NOMO-1 treated with DMSO at 0.1 percent for 48 hours (cell line): ENCODE measurements around the gene BTBD9.

Source experiments
- DNase-seq: peaks from one replicate; lab custom pipeline; 2025; ENCODE audit not compliant: unreplicated experiment; lab: John Stamatoyannopoulos, UW

The BTBD9 gene

GRCh38 chr6:38153076-38153797 is 486.5 kb downstream of the BTBD9 start:
- DNase-seq, result no peak

DNA sequence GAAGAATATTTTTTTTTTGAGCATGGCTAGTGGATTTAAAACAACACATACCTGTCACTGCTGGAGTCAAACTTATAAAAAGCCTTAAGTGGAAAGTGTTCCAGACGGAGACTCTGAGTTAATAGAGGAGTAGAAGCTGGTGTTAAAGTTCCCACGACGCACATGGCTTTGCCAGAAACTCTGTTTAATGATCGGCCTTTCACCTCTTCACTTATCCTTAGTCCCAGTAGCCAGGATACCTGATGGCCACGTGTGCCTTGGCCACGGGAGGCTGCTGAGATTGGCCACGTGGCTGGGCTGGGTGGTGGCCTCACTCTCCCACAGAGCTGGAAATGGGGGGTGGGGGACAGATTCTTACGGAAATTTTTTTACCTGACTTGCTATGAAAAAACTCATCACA is 487.1 kb downstream of the BTBD9 start:
- no peak for DNase-seq

GRCh38 chr6:38151580-38152500 is 487.9 kb downstream of the BTBD9 start:
- no peak for DNase-seq

- DNase-seq, result no peak
Measured at GRCh38 chr6:38150681-38151296, 488.9 kb downstream of the BTBD9 start.

GRCh38 chr6:38150021-38150420 is 489.7 kb downstream of the BTBD9 start:
- DNase-seq, result no peak

DNA sequence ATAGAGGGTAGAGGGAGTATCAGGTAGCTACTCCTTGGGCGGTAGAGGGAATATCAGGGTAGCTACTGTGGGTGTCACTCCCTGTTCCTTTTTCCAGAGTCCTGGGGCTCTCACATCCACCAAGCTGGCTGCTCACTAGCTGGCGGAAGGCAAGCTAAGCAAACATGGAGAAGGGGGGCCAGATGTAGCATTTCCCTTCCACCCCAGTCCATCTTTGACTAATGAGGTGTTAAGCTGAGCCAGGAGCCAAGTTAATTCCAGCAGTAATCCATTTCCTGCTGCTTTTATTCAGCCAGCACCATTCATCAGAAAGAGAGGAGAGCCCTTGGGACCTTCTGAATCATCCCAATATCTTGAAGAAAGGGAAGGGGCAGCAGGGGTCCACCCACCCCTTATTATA is 490.2 kb downstream of the BTBD9 start:
- no peak for DNase-seq

GRCh38 chr6:38148606-38149005 is 491.1 kb downstream of the BTBD9 start:
- DNase-seq, result no peak

DNA sequence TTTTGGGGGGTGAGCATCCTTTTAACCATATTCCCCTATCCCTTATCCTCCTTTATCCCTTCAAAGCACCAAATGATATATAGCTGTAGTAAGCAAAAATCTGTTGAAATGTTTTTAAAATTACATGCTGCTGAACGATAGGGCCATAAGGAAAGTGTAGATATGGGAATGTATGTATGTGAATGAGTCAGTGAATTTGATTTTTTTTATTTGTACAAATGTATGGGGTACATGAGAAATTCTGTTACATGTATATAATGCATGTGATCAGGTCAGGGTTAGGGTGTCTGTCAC is 493.0 kb downstream of the BTBD9 start:
- DNase-seq, result no peak

- no peak for DNase-seq
Measured at GRCh38 chr6:38146021-38146733, 493.6 kb downstream of the BTBD9 start.

DNA sequence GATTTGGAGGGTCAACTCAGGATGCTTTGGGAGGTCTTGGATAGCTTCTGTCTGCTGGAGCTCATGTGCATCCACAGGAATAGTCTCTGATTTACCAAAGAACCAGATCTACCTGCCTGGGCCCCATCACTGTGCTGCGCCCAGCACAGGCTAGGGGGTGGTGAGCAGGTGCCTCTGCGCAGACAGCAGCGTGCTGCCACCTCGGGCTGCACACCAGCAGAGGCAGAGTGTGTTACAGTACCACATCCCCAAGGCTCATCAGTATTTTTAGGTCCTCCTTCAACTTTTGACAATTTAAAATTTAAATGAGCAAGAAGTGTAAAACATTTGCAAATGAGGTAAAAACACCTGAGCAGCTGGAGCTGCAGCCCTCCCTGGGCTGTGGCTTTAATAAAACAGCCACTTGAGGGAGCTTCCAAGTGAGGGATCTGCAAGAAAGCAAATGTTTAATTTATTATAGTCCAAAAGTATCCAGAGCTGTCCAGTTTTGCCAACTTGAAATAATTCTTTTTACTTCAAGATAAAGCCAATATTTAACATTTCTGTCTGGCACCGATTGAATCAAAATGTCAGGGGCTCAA is 495.3 kb downstream of the BTBD9 start:
- no peak for DNase-seq

GRCh38 chr6:38143191-38144150 is 496.3 kb downstream of the BTBD9 start:
- DNase-seq, result no peak

- no peak for DNase-seq
Measured at GRCh38 chr6:38142178-38142902, 497.4 kb downstream of the BTBD9 start.

GRCh38 chr6:38141716-38142115 is 498.0 kb downstream of the BTBD9 start:
- DNase-seq, result no peak

DNA sequence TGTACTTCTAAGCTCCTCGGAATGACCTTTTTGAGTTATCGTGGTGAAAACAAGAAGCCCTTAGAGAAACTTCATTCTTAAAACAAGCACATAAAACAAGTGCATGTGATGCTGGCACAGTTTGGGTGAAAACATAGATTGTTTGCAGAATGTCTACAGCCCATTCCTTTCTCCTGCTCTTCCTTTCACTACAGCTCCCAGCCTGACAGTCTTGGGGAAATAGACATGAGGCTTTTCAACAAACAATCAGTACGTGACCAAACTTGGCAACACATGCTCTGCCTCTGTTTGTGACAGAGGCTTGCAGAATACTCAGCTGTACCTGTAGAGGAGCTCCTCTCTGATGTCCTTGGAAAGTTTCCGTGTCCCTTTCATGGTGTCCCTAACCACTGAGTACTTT is 498.6 kb downstream of the BTBD9 start:
- DNase-seq, result no peak

GRCh38 chr6:38138374-38138773 is 501.4 kb downstream of the BTBD9 start:
- no peak for DNase-seq

DNA sequence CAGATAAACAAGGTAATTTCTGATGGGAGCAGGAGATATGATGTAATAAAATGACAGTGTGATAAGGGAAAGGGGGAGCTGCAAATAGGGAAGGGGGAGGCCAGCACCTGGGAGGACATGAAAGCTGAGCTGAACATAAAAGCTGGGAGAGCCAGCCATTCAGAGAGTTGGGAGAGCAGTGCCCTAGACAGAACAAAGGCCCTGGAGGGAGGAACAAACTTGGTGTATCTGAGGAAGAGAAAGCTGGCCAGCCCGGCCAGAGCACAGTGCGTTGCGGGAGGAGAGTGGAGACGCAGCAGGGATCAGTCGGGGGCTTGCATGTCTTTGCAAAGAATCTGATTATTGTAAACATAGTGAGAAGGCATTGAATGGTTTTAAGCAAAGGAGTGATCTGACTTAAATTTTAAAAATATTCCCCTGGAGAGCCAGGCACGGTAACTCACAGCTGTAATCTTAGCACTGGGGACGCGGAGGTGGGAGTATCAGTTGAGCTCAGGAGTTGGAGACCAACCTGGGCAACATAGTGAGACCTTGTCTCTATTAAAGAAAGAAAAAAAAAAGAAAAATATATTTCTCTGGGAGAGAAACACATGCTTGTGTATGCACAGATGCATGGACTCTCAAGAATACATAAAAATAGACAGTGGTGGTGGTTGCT is 502.0 kb downstream of the BTBD9 start:
- no peak for DNase-seq

- no peak for DNase-seq
Measured at GRCh38 chr6:38136547-38136946, 503.2 kb downstream of the BTBD9 start.

DNA sequence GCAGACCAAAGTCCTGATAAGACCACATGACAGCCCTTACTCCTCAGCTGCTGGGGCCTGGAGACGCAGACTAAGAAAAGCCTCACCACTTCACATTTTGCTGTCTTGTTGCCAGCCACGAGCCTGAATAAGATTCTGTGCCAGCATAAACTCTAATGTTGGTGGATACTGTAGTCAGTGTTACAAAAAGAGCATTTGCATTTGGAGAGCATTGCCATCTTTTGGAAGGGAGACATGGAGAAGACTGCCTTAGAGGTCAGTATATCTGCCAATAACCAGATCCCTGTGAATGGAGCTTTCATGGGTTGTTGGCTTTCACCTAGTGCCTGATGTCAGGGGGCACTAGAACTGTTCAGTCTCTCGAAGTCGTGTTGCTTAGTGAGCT is 505.0 kb downstream of the BTBD9 start:
- DNase-seq, result no peak
